Mammary epithelial cell (primary cell): ENCODE results near the gene RPS2.

Experiments
- EZH2 ChIP-seq: IDR thresholded peaks from 2 replicates; pipeline ENCODE4 v1.6.1; 2012; ENCODE audit warnings: low read length, inconsistent platforms, borderline replicate concordance
- TF ChIP-seq, protein P1 (sequence below), 2 donors: IDR thresholded peaks in 1 of 2; conservative IDR thresholded peaks in 1 of 2; 2 replicates each; pipeline ENCODE4 v1.5.1; 2011 to 2012; ENCODE audit warnings: inconsistent platforms in 2 of 2, low read length in 2 of 2, mild to moderate bottlenecking in 2 of 2, control low read depth in 1 of 2, low read depth in 1 of 2; ENCODE audit not compliant: insufficient read depth in 1 of 2; ENCODE audit errors: extremely low read depth in 1 of 2

- TF ChIP-seq, protein P1, sequence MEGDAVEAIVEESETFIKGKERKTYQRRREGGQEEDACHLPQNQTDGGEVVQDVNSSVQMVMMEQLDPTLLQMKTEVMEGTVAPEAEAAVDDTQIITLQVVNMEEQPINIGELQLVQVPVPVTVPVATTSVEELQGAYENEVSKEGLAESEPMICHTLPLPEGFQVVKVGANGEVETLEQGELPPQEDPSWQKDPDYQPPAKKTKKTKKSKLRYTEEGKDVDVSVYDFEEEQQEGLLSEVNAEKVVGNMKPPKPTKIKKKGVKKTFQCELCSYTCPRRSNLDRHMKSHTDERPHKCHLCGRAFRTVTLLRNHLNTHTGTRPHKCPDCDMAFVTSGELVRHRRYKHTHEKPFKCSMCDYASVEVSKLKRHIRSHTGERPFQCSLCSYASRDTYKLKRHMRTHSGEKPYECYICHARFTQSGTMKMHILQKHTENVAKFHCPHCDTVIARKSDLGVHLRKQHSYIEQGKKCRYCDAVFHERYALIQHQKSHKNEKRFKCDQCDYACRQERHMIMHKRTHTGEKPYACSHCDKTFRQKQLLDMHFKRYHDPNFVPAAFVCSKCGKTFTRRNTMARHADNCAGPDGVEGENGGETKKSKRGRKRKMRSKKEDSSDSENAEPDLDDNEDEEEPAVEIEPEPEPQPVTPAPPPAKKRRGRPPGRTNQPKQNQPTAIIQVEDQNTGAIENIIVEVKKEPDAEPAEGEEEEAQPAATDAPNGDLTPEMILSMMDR (conservative IDR thresholded peaks at IDR 0.05 in 1 of 2, IDR thresholded peaks at IDR 0.05 in 1 of 2; ENCODE audit: extremely low read depth in 1 of 2, insufficient read depth in 1 of 2, low read depth in 1 of 2, low read length in 2 of 2) = no peak
- no peak for TF ChIP-seq EZH2
Observed at GRCh38 chr16:2008631-2009163, 44.1 kb upstream of the RPS2 start.
